ENCODE data around the gene PKIG. TPM values are rescaled to one million over a fixed set of nuclear protein-coding genes. Genes with fewer than 3 reads are reported as not detected.
A peak's percentile ranks its signal among the peaks of the same experiment; 100 is the strongest.
"Not testable (repeated sequence)": the region's sequence is repeated elsewhere in the genome, so short reads cannot be mapped to it uniquely, and the experiment has no call there.

The PKIG gene
- total and polyA plus RNA-seq, 11 donors, result 155 to 286 (median 200) TPM

DNA sequence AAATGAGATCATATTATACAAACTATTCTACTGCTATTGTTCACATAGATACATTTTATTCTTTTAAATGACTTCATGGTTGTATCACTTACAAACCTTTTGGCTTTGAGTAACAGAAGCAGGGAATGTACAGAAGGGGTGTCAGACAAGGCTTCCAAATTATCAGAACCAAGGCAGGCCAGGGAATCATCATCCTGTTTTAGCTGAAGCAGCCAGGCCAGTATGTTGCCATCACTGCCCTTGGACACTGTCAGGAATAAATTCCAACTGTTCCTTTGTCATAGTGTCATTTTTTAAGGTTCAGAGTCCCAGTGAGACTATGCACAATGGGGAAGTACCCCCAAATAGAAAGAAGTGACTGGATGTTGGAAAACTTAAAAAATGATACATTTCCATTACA is 23.1 kb upstream of the PKIG start:
- no peaks in the 10 kb centered on the region for H3K9me3 ChIP-seq
- H3K27ac ChIP-seq, result peak overlapping the region in 1 of 12 donors; percentile 11
- no peaks in the 10 kb centered on the region for H3K27me3 ChIP-seq
- ATAC-seq, result peak in 1 of 4 donors; percentile 79
- no peak overlapping the region for H3K4me3 ChIP-seq
- H3K36me3 ChIP-seq, result no peaks in the 10 kb centered on the region
- H3K4me1 ChIP-seq, result peaks cover 0 to 50% (median 7%) of the 10 kb centered on the region in 12 donors
- TF ChIP-seq CTCF (IDR thresholded peaks at IDR 0.05), result no peak
- no peak for TF ChIP-seq POLR2A (IDR thresholded peaks at IDR 0.05)
- intact Hi-C loops (cut with DNase I), result no loop called here
- no peak for DNase-seq

- peaks cover 0 to 46% (median 4%) of the 10 kb centered on the region in 12 donors for H3K4me1 ChIP-seq
- ATAC-seq, result no peak
- H3K9me3 ChIP-seq, result no peaks in the 10 kb centered on the region
- no peak for DNase-seq
- no peak for TF ChIP-seq CTCF (IDR thresholded peaks at IDR 0.05)
- TF ChIP-seq POLR2A (IDR thresholded peaks at IDR 0.05), result no peak
- H3K27me3 ChIP-seq, result no peaks in the 10 kb centered on the region
- 96 to 97% (median 97%) methylated on average over 2 of the region's 2 CpGs for WGBS, 4 donors
- no peak overlapping the region for H3K27ac ChIP-seq
- intact Hi-C loops (cut with DNase I), result no loop called here
- no peak overlapping the region for H3K4me3 ChIP-seq
- H3K36me3 ChIP-seq, result no peaks in the 10 kb centered on the region
Measured at GRCh38 chr20:44560229-44560628, 22.1 kb upstream of the PKIG start.

- peaks cover 0 to 40% (median 2%) of the 10 kb centered on the region in 12 donors for H3K4me1 ChIP-seq
- WGBS, 4 donors, result 91 to 93% (median 93%) methylated on average over 6 of the region's 6 CpGs
- H3K9me3 ChIP-seq; H3K27ac ChIP-seq; H3K36me3 ChIP-seq; H3K27me3 ChIP-seq; intact Hi-C loops (cut with DNase I); ATAC-seq; H3K4me3 ChIP-seq; DNase-seq: not testable (repeated sequence)
Measured at GRCh38 chr20:44560818-44561217, 21.6 kb upstream of the PKIG start.

GRCh38 chr20:44561876-44562275 is 20.5 kb upstream of the PKIG start:
- no peak overlapping the region for H3K4me3 ChIP-seq
- DNase-seq (no peak), ATAC-seq (no peak)
- intact Hi-C loops (cut with DNase I), result no loop called here
- H3K4me1 ChIP-seq, result peaks cover 0 to 35% (median 2%) of the 10 kb centered on the region in 12 donors
- no peak overlapping the region for H3K27ac ChIP-seq
- no peaks in the 10 kb centered on the region for H3K9me3 ChIP-seq
- TF ChIP-seq POLR2A (IDR thresholded peaks at IDR 0.05) (no peak), CTCF (IDR thresholded peaks at IDR 0.05) (no peak)
- H3K27me3 ChIP-seq, result no peaks in the 10 kb centered on the region
- H3K36me3 ChIP-seq, result no peaks in the 10 kb centered on the region

DNA sequence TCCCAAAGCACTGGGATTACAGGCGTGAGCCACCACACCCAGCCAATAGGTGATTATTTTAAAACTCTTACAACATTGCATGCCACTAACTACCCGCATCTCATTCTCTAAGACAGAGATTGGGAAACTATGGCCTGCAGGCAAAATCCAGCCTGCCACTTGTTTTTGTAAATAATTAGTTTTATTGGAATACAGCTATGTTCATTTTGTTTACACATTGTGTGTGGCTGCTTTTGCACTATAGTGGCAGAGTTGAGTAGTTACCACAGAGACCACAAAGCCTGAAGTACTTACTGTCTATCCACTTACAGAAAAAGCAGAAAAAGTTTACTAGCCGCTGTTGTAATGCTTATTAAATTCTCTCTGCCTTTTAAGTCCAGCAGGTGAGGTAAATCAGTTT is 16.4 kb upstream of the PKIG start:
- H3K4me1 ChIP-seq, result peaks cover 0 to 33% (median 0%) of the 10 kb centered on the region in 12 donors
- intact Hi-C loops (cut with DNase I), result no loop called here
- no peaks in the 10 kb centered on the region for H3K9me3 ChIP-seq
- H3K27ac ChIP-seq, result peak overlapping the region in 1 of 12 donors; percentile 73
- no peak for ATAC-seq
- no peaks in the 10 kb centered on the region for H3K36me3 ChIP-seq
- H3K27me3 ChIP-seq, result no peaks in the 10 kb centered on the region
- no peak overlapping the region for H3K4me3 ChIP-seq
- TF ChIP-seq POLR2A (IDR thresholded peaks at IDR 0.05), result no peak
- no peak for TF ChIP-seq CTCF (IDR thresholded peaks at IDR 0.05)
- WGBS, 4 donors, result 94 to 98% (median 97%) methylated on average over 3 of the region's 3 CpGs
- DNase-seq, result no peak

Measured in heart left ventricle (tissue), 16 donors.